ENCODE results near the gene IFIT3.

IFIT3 gene

GRCh38 chr10:89296220-89296648 is 31.6 kb upstream of the IFIT3 start:
- H4K12ac ChIP-seq (ENCODE audit: low read depth, low read length) = no peak overlapping the region
- H3K4me3 ChIP-seq (ENCODE audit: low read depth, low read length) = no peak overlapping the region
- H3K18ac ChIP-seq (ENCODE audit: low read length) = no peak overlapping the region
- H3K27me3 ChIP-seq (ENCODE audit: insufficient read depth, low read length) = no peaks in the 10 kb centered on the region
- no peak overlapping the region for H3K27ac ChIP-seq (ENCODE audit: low read depth, low read length)
- H3K36me3 ChIP-seq (ENCODE audit: control insufficient read depth in 1 of 2, insufficient read depth in 2 of 2, low read length in 2 of 2) = no peaks in the 10 kb centered on the region
- no peaks in the 10 kb centered on the region for H3K79me2 ChIP-seq (ENCODE audit: control insufficient read depth, insufficient read depth, low read length, poor library complexity)
- WGBS (ENCODE audit: extremely low coverage, insufficient coverage, insufficient read length) = no CpG with 5 or more reads among the region's 5 CpGs
- no peak overlapping the region for H2BK12ac ChIP-seq (ENCODE audit: low read length)
- H2BK5ac ChIP-seq (ENCODE audit: low read depth, low read length, poor library complexity) = no peak overlapping the region
- no peak overlapping the region for H3K4me2 ChIP-seq (ENCODE audit: low read length)
- H3K23ac ChIP-seq (ENCODE audit: low read length) = no peak overlapping the region
- H3K4ac ChIP-seq (ENCODE audit: low read depth, low read length) = no peak overlapping the region
- H2AK5ac ChIP-seq (ENCODE audit: low read length) = no peak overlapping the region
- peak in 1 of 2 donors; percentile 38 for DNase-seq
- no peak overlapping the region for H2BK120ac ChIP-seq (ENCODE audit: insufficient read depth, low read length, poor library complexity)
- no peak overlapping the region for H3K14ac ChIP-seq (ENCODE audit: low read length)
- H3K79me1 ChIP-seq (ENCODE audit: low read length) = no peaks in the 10 kb centered on the region
- no peak overlapping the region for H3K9ac ChIP-seq (ENCODE audit: low read length)
- H4K91ac ChIP-seq (ENCODE audit: low read depth, low read length) = no peak overlapping the region
- no peaks in the 10 kb centered on the region for H3K4me1 ChIP-seq (ENCODE audit: control insufficient read depth in 1 of 2, insufficient read depth in 2 of 2, low read length in 2 of 2)
- no peak overlapping the region for H2AFZ ChIP-seq (ENCODE audit: insufficient read depth, low read length, poor library complexity)
- no peaks in the 10 kb centered on the region for H3K9me3 ChIP-seq (ENCODE audit: insufficient read depth, low read depth, low read length)
- no peak overlapping the region for H4K8ac ChIP-seq (ENCODE audit: low read depth, low read length)

- no peak for DNase-seq
- Histone ChIP-seq H4K12ac (ENCODE audit: low read depth, low read length) (no peak overlapping the region), H3K27ac (ENCODE audit: low read depth, low read length) (no peak overlapping the region), H3K4me1 (ENCODE audit: control insufficient read depth in 1 of 2, insufficient read depth in 2 of 2, low read length in 2 of 2) (no peaks in the 10 kb centered on the region), H4K8ac (ENCODE audit: low read depth, low read length) (no peak overlapping the region), H3K4ac (ENCODE audit: low read depth, low read length) (no peak overlapping the region), H2BK12ac (ENCODE audit: low read length) (no peak overlapping the region), H2BK120ac (ENCODE audit: insufficient read depth, low read length, poor library complexity) (no peak overlapping the region), H3K23ac (ENCODE audit: low read length) (no peak overlapping the region), H3K79me2 (ENCODE audit: control insufficient read depth, insufficient read depth, low read length, poor library complexity) (no peaks in the 10 kb centered on the region), H3K79me1 (ENCODE audit: low read length) (no peaks in the 10 kb centered on the region), H2AK5ac (ENCODE audit: low read length) (no peak overlapping the region), H3K9me3 (ENCODE audit: insufficient read depth, low read depth, low read length) (no peaks in the 10 kb centered on the region), H3K18ac (ENCODE audit: low read length) (no peak overlapping the region), H3K4me3 (ENCODE audit: low read depth, low read length) (no peak overlapping the region), H3K4me2 (ENCODE audit: low read length) (no peak overlapping the region), H4K91ac (ENCODE audit: low read depth, low read length) (no peak overlapping the region), H3K36me3 (ENCODE audit: control insufficient read depth in 1 of 2, insufficient read depth in 2 of 2, low read length in 2 of 2) (no peaks in the 10 kb centered on the region), H3K14ac (ENCODE audit: low read length) (no peak overlapping the region), H2AFZ (ENCODE audit: insufficient read depth, low read length, poor library complexity) (no peak overlapping the region), H3K27me3 (ENCODE audit: insufficient read depth, low read length) (no peaks in the 10 kb centered on the region), H3K9ac (ENCODE audit: low read length) (no peak overlapping the region), H2BK5ac (ENCODE audit: low read depth, low read length, poor library complexity) (no peak overlapping the region)
- WGBS (ENCODE audit: extremely low coverage, insufficient coverage, insufficient read length) = no CpG with 5 or more reads among the region's 4 CpGs
Observed at GRCh38 chr10:89297356-89297755, 30.4 kb upstream of the IFIT3 start.

DNA sequence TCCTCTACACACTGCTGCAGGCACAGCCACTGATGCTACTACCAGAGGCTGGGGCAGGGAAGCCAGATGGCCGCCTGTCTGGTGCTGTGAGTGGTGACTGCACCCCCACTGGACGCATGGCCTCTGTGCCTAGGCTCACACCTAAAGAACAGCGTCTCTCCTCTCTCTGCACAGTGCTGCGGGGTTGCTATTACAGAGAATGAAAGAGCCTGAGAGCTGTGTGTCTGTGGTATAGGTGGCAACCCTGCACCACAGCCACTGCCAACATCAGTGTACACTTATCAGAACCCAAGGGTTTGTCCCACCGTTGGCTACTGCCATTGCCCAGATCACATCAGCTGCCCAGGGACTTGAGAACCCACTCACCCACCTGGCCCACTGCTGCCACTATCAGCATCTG is 30.0 kb upstream of the IFIT3 start:
- Histone ChIP-seq H3K79me1 (ENCODE audit: low read length) (no peaks in the 10 kb centered on the region), H3K4ac (ENCODE audit: low read depth, low read length) (no peak overlapping the region), H3K4me1 (ENCODE audit: control insufficient read depth in 1 of 2, insufficient read depth in 2 of 2, low read length in 2 of 2) (no peaks in the 10 kb centered on the region), H3K14ac (ENCODE audit: low read length) (no peak overlapping the region), H2BK5ac (ENCODE audit: low read depth, low read length, poor library complexity) (no peak overlapping the region), H2BK12ac (ENCODE audit: low read length) (no peak overlapping the region), H3K4me2 (ENCODE audit: low read length) (no peak overlapping the region), H2AK5ac (ENCODE audit: low read length) (no peak overlapping the region), H2BK120ac (ENCODE audit: insufficient read depth, low read length, poor library complexity) (no peak overlapping the region), H4K8ac (ENCODE audit: low read depth, low read length) (no peak overlapping the region), H3K27ac (ENCODE audit: low read depth, low read length) (no peak overlapping the region), H3K36me3 (ENCODE audit: control insufficient read depth in 1 of 2, insufficient read depth in 2 of 2, low read length in 2 of 2) (no peaks in the 10 kb centered on the region), H3K9me3 (ENCODE audit: insufficient read depth, low read depth, low read length) (no peaks in the 10 kb centered on the region), H3K4me3 (ENCODE audit: low read depth, low read length) (no peak overlapping the region), H3K18ac (ENCODE audit: low read length) (no peak overlapping the region), H4K91ac (ENCODE audit: low read depth, low read length) (no peak overlapping the region), H3K27me3 (ENCODE audit: insufficient read depth, low read length) (no peaks in the 10 kb centered on the region), H3K79me2 (ENCODE audit: control insufficient read depth, insufficient read depth, low read length, poor library complexity) (no peaks in the 10 kb centered on the region), H4K12ac (ENCODE audit: low read depth, low read length) (no peak overlapping the region), H3K23ac (ENCODE audit: low read length) (no peak overlapping the region), H3K9ac (ENCODE audit: low read length) (no peak overlapping the region), H2AFZ (ENCODE audit: insufficient read depth, low read length, poor library complexity) (no peak overlapping the region)
- WGBS (ENCODE audit: extremely low coverage, insufficient coverage, insufficient read length) = no CpG with 5 or more reads among the region's 5 CpGs
- DNase-seq = no peak

GRCh38 chr10:89299031-89299430 is 28.8 kb upstream of the IFIT3 start:
- H2BK5ac ChIP-seq (ENCODE audit: low read depth, low read length, poor library complexity) = no peak overlapping the region
- no peaks in the 10 kb centered on the region for H3K9me3 ChIP-seq (ENCODE audit: insufficient read depth, low read depth, low read length)
- H3K4ac ChIP-seq (ENCODE audit: low read depth, low read length) = no peak overlapping the region
- H3K4me2 ChIP-seq (ENCODE audit: low read length) = no peak overlapping the region
- H3K27me3 ChIP-seq (ENCODE audit: insufficient read depth, low read length) = no peaks in the 10 kb centered on the region
- H3K27ac ChIP-seq (ENCODE audit: low read depth, low read length) = no peak overlapping the region
- no peak overlapping the region for H2AK5ac ChIP-seq (ENCODE audit: low read length)
- H3K36me3 ChIP-seq (ENCODE audit: control insufficient read depth in 1 of 2, insufficient read depth in 2 of 2, low read length in 2 of 2) = no peaks in the 10 kb centered on the region
- no peak overlapping the region for H4K12ac ChIP-seq (ENCODE audit: low read depth, low read length)
- no peaks in the 10 kb centered on the region for H3K79me1 ChIP-seq (ENCODE audit: low read length)
- H3K23ac ChIP-seq (ENCODE audit: low read length) = no peak overlapping the region
- no CpG with 5 or more reads among the region's 4 CpGs for WGBS (ENCODE audit: extremely low coverage, insufficient coverage, insufficient read length)
- H4K8ac ChIP-seq (ENCODE audit: low read depth, low read length) = no peak overlapping the region
- H3K4me1 ChIP-seq (ENCODE audit: control insufficient read depth in 1 of 2, insufficient read depth in 2 of 2, low read length in 2 of 2) = no peaks in the 10 kb centered on the region
- H3K9ac ChIP-seq (ENCODE audit: low read length) = no peak overlapping the region
- no peak overlapping the region for H3K4me3 ChIP-seq (ENCODE audit: low read depth, low read length)
- no peak overlapping the region for H3K18ac ChIP-seq (ENCODE audit: low read length)
- no peak overlapping the region for H3K14ac ChIP-seq (ENCODE audit: low read length)
- DNase-seq = no peak
- no peak overlapping the region for H2AFZ ChIP-seq (ENCODE audit: insufficient read depth, low read length, poor library complexity)
- H2BK120ac ChIP-seq (ENCODE audit: insufficient read depth, low read length, poor library complexity) = no peak overlapping the region
- no peaks in the 10 kb centered on the region for H3K79me2 ChIP-seq (ENCODE audit: control insufficient read depth, insufficient read depth, low read length, poor library complexity)
- no peak overlapping the region for H4K91ac ChIP-seq (ENCODE audit: low read depth, low read length)
- H2BK12ac ChIP-seq (ENCODE audit: low read length) = no peak overlapping the region

Data from trophoblast cell (in vitro differentiated cells and primary cell).